HK-2 (cell line): Measurements from ENCODE around the gene PPP1R2.

Source experiments
- DNase-seq: peaks from one replicate; pipeline ENCODE4 v3.0.0-alpha.2; 2018; ENCODE audit not compliant: unreplicated experiment

Gene PPP1R2

DNA sequence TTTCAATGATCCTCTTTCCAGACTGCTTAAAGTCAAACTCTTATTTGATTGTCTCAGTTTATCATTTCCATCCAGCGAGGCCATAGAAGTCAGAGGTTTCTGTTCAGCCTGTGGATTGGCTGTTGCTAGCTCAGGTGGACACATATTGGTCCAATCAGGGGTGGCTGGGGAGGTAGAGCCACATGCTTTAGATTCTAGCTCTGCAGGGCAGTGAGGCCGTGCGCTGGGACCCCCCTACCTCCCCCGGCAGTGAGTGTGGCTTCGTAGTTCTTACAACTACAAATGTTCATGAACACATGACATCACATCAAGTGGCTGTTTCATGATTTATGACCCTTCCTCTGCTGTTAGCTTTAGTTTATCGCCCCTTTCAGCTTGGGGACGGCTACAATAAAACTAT, 22.6 kb upstream of the PPP1R2 start:
- no peak for DNase-seq

- no peak for DNase-seq
Observed at GRCh38 chr3:195563317-195563716, 20.2 kb upstream of the PPP1R2 start.

GRCh38 chr3:195559723-195560409, 16.7 kb upstream of the PPP1R2 start:
- no peak for DNase-seq

DNA sequence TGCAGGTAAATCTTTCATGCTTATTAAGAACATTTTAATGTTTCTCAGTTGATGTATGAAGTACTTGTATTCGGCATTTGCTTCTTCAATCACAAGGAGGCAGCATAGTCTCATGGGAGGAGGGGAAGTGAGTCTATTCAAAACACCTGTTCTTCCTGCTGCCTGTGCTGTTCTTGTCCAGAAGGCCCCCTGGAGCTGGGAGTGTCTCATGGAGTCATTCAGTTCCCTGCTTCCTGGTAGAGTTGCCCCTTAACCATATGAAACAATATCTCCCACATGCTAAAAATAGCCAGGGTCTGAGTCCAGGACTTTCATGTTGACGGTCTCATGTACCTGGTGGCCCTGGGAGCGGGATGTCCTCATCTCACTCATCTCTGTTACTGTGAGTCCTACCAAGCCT, 15.5 kb upstream of the PPP1R2 start:
- no peak for DNase-seq

- no peak for DNase-seq
Observed at GRCh38 chr3:195557322-195557721, 14.2 kb upstream of the PPP1R2 start.

DNA sequence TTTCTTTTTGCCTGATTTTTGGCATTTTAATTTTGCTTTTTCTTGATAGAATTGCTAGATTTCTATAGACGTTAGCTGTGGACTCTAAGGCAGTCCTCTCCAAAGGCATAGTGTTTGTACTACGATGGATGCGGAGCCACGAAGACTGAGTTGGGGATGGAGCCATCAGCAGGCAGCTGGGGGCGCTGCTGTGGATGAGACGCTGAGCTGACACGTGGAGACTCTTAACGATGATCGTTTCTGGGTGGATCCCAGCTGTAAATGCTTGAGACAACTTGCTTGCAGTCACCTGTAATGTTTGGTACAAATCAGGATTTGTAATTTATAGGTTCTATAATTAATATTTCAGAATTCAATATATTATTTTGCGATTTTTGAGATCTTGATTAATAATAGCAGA, 13.3 kb upstream of the PPP1R2 start:
- DNase-seq, result no peak

GRCh38 chr3:195555110-195555509, 12.0 kb upstream of the PPP1R2 start:
- no peak for DNase-seq

DNA sequence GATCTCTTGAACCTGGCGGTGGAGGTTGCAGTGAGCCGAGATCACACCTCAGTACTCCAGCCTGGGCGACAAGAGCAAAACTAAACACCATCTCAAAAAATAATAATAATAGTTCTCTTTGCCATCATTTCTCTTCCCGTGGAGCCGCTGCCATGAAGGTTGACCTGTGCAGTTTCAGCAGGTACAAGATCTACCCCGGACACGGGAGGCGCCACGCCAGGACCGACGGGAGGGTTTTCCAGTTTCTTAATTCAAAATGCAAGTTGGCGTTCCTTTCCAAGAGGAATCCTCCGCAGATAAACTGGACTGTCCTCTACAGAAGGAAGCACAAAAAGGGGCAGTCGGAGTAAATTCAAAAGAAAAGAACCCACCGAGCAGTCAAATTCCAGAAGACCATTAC, 11.3 kb upstream of the PPP1R2 start:
- DNase-seq, result no peak

DNA sequence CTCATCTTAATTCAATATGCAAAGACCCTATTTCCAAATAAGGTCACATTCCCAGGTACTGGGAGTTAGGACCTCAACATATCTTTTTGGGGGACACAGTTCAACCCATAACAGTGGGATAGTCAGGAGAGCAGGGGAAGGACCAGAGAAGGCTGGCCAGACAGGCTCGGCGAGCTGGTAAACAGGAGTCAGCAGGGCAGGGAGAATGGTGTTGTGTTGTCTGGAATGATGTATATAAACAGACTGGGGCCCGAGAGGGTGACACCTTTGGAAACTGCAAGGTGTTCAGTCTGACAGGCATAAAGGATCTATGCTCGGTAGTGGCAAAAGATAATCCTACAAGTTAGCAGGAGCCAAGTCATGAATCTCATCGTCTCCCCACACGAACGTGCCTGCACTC, 10.1 kb upstream of the PPP1R2 start:
- DNase-seq, result no peak

DNA sequence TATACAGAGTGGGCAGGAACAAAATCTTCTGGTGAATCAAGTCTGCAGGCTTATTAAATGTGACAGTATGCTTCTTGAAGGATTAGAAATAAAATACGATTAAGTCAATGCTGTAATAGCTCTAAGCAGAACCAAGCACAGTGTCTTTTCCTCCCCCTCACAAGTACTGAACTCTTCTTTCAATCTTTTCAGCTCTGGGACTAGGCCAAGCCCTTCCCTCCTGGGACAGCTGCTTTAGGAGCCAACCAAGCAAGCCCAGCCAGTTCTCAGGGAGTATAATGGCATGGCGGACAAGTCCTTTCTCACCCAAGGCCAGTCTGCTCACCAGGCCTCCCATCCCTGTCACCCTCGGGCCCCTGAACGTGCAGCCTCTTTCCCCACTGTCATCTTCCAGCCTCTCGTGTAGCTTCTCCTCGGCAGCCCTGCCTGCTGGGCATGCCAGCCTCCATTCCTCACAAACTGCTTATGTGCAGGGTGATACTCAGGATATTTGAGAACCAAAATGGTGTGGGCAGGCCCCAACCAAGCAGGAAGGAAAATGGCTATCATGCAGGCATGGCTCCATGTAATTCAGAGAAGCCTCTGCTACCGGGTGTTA, 8.4 kb upstream of the PPP1R2 start:
- DNase-seq, result no peak

DNA sequence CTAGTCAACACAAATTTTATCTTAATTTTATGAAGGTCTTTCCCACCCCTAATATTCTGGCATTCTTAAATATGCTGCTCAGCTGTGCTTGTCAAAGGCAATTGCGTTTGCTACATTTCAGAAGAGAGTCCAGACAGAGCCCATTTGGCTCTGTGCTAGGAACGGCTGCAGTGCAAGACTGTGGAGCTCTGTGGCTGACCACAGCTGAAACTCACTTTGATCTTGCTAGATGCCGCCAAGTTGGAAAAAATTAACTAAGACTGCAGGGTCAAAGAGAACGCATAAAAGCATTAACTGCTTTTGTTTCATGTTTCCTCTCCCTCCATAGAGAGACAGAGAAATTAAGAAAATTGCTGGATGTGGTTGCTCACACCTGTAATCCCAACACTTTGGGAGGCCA, 7.6 kb upstream of the PPP1R2 start:
- DNase-seq, result no peak

- DNase-seq, result no peak
Observed at GRCh38 chr3:195549931-195550519, 6.9 kb upstream of the PPP1R2 start.

DNA sequence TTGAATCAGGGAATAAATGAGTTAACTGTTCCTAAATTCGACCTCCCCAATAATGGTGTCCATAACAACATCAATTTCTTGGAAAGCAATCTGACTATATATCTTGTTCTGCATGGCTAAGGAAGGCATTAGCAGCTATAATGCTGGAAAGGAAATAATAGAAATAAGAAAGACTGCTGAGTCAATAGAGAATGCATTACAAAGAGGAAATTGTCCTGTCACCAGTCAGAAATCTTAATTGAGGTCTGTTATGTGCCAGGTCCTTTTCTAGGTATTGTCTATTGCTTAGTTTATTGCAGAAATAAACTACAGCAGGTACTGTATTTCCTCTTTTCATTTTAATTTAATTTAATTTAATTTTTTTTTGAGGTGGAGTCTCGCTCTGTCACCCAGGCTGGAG, 5.9 kb upstream of the PPP1R2 start:
- DNase-seq, result no peak

DNA sequence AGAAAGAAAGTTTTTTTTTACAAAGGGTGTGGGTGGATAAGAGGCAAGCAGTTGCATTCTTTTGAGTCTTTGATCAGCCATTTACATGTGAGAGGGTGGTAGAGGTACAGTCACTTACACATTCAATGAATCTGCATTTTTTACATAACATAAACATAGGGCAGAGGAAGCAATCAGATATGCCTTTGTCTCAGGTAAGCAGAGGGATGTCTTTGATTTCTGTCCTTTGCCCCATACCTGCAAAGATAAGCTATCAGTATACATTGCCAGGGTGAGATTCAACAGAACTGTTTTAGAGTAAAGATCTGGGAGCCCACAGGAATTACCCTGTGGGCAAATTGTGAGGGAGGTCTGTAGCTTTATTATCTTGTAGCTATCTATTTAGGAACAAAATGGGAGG, 5.4 kb upstream of the PPP1R2 start:
- no peak for DNase-seq

- DNase-seq, result no peak
Observed at GRCh38 chr3:195548006-195548405, 4.9 kb upstream of the PPP1R2 start.

DNA sequence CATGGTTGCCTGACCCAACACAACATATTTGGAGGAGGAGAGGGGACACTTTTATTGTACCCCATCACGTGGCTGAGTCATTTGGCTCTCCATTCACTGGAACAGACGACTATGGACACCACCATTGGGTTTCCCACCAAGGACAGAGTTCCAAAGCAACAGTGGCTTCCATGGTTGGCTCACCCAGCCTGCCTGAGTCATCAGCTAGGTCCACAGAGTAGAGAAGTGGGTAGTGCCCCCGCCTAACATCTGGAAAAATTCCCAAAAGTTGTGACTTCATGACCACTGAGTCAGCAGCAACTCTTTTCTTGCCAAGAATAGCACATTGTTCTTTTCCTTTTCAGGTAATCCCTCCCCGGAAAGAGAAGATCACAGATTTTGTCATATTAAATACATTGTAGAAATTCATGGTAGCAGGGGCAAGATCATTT, 3.0 kb upstream of the PPP1R2 start:
- DNase-seq, result peak; percentile 54

DNA sequence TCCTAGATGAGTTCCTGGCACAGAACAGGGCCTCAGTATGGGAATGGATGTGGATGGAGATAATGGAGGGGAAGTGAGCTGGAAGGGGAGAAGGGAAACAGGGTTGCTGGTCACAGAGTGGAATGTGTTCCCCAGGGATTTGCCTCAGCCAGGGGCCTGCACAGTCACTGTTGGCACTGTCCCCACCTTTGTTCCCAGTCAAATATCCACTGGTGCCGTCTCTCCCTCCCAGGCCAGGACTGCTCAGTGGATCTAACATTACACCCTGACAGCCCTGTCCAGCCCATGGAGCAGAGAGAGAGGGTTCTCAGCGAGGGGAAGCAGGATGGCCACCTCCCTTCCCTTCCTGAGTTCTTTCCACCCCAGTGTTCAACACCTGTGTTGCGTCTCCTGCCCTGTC, 1.5 kb upstream of the PPP1R2 start:
- DNase-seq, result no peak

DNA sequence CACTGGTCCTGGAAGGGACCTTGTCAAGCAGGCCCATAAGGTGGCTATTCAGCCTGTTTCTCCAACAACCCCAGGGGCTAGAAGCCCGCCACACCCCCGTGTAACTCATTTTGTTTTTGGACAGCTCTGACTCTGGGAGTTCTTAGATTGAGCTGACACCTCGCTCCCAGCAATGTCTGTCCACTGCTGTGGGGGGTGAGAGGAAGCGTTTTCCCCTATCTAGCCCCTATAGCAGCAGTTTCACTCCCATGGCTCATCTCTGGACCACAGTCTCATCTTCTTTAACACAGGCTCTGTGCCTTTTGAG, 1.1 kb upstream of the PPP1R2 start:
- no peak for DNase-seq

- DNase-seq, result no peak
Observed at GRCh38 chr3:195543500-195544229, 540 bp upstream of the PPP1R2 start.

DNA sequence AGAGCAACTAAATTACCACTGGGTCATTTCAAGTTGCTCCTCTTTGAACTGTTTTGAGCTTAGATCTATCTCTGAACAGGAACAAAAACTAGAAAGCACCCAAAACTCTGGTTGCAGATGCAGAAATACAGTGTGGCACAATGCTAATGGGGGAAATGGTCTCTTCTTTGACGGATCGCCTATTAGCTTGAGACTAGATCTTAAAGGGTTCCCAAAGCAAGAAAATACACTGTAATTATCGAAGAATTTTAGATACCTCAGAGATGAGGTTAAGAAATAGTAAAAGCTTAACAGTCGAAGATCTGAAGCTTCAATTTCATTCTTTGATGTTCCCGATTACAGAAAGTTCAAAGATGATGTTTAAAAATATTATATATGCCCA, 818 bp downstream of the PPP1R2 start:
- no peak for DNase-seq

DNA sequence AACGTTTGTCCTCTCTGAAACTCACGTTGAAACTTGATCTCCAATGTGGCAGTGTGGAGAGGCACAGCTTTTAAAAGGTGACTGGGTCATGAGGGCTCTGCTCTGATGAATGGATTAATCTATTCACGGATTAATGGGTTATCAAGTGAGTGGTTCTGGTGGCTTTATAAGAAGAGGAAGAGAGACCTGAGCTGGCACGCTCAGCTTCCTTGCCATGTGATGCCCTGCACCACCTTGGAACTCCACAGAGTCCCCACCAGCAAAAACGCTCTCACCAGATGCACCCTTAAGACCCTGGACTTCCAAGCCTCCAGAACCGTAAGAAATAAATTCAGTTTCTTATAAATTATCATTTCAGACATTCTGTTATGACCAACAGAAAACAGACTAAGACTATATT, 2.6 kb downstream of the PPP1R2 start:
- DNase-seq, result no peak

GRCh38 chr3:195540027-195540426, 3.1 kb downstream of the PPP1R2 start:
- no peak for DNase-seq

GRCh38 chr3:195539479-195539878, 3.6 kb downstream of the PPP1R2 start:
- DNase-seq, result no peak
